Ishikawa (cell line): Measurements from ENCODE around the gene TMC6.

ENCODE experiments used
- CEBPB ChIP-seq: IDR thresholded peaks from 2 replicates; pipeline ENCODE4 v1.6.1; 2012
- CREB1 ChIP-seq: IDR thresholded peaks from 2 replicates; pipeline ENCODE4 v1.6.1; 2012; ENCODE audit warnings: low read depth
- EGR1 ChIP-seq: IDR thresholded peaks from 2 replicates; pipeline ENCODE4 v1.6.1; 2012
- EP300 ChIP-seq: IDR thresholded peaks from 2 replicates; pipeline ENCODE4 v1.6.1; 2012; ENCODE audit warnings: borderline replicate concordance
- FOXM1 ChIP-seq: IDR thresholded peaks from 2 replicates; pipeline ENCODE4 v1.6.1; 2012; ENCODE audit warnings: low read depth, borderline replicate concordance
- MAX ChIP-seq: IDR thresholded peaks from 2 replicates; pipeline ENCODE4 v1.6.1; 2012
- NFIC ChIP-seq: IDR thresholded peaks from 2 replicates; pipeline ENCODE4 v1.6.1; 2012
- RAD21 ChIP-seq: IDR thresholded peaks from 2 replicates; pipeline ENCODE4 v1.6.1; 2012; ENCODE audit warnings: low read depth
- REST ChIP-seq: IDR thresholded peaks from 2 replicates; pipeline ENCODE4 v1.6.1; 2012; ENCODE audit warnings: low read depth, mild to moderate bottlenecking
- TAF1 ChIP-seq: IDR thresholded peaks from 2 replicates; pipeline ENCODE4 v1.6.1; 2012; ENCODE audit warnings: low read depth, mild to moderate bottlenecking
- TCF12 ChIP-seq: IDR thresholded peaks from 2 replicates; pipeline ENCODE4 v1.6.1; 2012; ENCODE audit warnings: low read depth
- TEAD4 ChIP-seq: IDR thresholded peaks from 2 replicates; pipeline ENCODE4 v1.6.1; 2012
- USF1 ChIP-seq: IDR thresholded peaks from 2 replicates; pipeline ENCODE4 v1.6.1; 2012
- YY1 ChIP-seq: IDR thresholded peaks from 2 replicates; pipeline ENCODE4 v1.6.1; 2012; ENCODE audit warnings: low read depth
- ZBTB7A ChIP-seq: IDR thresholded peaks from 2 replicates; pipeline ENCODE4 v1.6.1; 2012; ENCODE audit warnings: low read depth

Gene TMC6

GRCh38 chr17:78141437-78142118, 13.0 kb upstream of the TMC6 start:
- no peak for TF ChIP-seq CEBPB
- no peak for TF ChIP-seq NFIC
- no peak for TF ChIP-seq YY1
- TF ChIP-seq USF1: no peak
- TF ChIP-seq TCF12: no peak
- no peak for TF ChIP-seq RAD21
- no peak for TF ChIP-seq TAF1
- no peak for TF ChIP-seq MAX
- no peak for TF ChIP-seq TEAD4
- no peak for TF ChIP-seq EGR1
- no peak for TF ChIP-seq EP300
- no peak for TF ChIP-seq CREB1
- TF ChIP-seq FOXM1: no peak
- no peak for TF ChIP-seq REST
- TF ChIP-seq ZBTB7A: no peak

- TF ChIP-seq CEBPB (no peak), CREB1 (no peak), USF1 (no peak; the same call in 1 of the 2 replicates), MAX (peak; percentile 29; the same call in 1 of the 2 replicates), EP300 (no peak), TCF12 (no peak), FOXM1 (no peak), TEAD4 (no peak), TAF1 (peak; percentile 59), REST (no peak), EGR1 (no peak), RAD21 (no peak), NFIC (peak; percentile 41; the same call in 1 of the 2 replicates), ZBTB7A (0 out of 2 replicates have a peak, but pooled peaks have one; percentile 37), YY1 (no peak)
These were observed 11.9 kb upstream of the TMC6 start for GRCh38 chr17:78140169-78141051.

- TF ChIP-seq EGR1 (no peak), TEAD4 (no peak), TCF12 (no peak), CREB1 (no peak), NFIC (no peak), CEBPB (no peak), EP300 (no peak), RAD21 (no peak), ZBTB7A (no peak), YY1 (no peak), REST (no peak), USF1 (no peak), TAF1 (no peak), FOXM1 (no peak)
These were observed 9.9 kb upstream of the TMC6 start for GRCh38 chr17:78138204-78139060.
